GM21786 (cell line): ENCODE measurements around the gene EMSY.
"Not testable (repeated sequence)": the region's sequence is repeated elsewhere in the genome, so short reads cannot be mapped to it uniquely, and the experiment has no call there.

ENCODE experiments used
- ATAC-seq: cut with Tn5 transposase; IDR thresholded peaks from one replicate; pipeline ENCODE4 v1.9.1; 2021; ENCODE audit not compliant: unreplicated experiment

EMSY gene

DNA sequence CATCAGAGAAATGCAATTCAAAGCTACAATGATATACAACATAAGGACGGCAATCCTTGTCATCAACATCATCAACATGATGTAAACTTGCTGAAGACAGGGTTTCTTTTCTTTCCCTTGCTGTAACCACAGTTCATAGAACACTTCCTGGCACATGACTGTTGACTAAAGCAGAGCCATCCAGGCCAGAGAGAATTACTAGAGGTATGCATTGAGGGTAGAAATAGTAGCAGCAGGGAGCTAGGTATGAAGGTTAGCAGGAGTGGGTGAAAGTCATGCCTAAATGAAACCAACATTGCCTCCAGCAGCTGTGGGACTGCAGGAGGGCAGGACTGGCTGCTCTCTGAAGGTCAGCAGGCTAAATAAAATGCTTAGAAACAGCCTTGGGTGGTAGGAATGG is 122.0 kb downstream of the EMSY start:
- no peak for ATAC-seq

GRCh38 chr11:76567261-76567660 is 122.4 kb downstream of the EMSY start:
- ATAC-seq = no peak

- no peak for ATAC-seq
These were observed 123.3 kb downstream of the EMSY start for GRCh38 chr11:76568139-76568538.

GRCh38 chr11:76568621-76569020 is 123.8 kb downstream of the EMSY start:
- no peak for ATAC-seq

DNA sequence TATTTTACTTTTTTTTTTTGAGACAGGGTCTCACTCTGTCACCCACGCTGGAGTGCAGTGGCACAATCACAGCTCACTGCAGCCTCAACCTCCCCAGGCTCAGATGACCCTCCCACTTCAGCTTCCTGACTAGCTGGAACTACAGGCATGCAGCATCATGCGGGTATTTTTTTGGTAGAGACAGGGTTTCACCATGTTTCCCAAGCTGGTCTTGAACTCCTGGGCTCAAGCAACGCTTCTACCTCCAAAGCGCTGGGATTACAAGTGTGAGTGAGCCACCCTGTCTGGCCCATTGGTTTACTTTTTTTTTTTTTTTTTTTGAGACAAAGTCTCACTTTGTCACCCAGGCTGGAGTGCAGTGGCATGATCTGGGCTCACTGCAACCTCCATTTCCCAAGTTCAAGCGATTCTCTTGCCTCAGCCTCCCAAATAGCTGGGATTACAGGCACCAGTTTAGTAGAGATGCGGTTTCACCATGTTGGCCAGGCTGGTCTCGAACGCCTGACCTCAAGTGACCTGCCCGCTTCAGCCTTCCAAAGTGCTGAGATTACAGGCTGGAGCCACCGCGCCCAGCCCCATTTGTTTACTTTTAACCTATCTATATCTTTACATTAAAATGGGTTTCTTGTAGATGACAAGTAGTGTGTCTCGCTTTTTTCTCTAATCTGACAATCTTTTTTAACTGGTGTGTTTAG is 127.5 kb downstream of the EMSY start:
- ATAC-seq = not testable (repeated sequence)

DNA sequence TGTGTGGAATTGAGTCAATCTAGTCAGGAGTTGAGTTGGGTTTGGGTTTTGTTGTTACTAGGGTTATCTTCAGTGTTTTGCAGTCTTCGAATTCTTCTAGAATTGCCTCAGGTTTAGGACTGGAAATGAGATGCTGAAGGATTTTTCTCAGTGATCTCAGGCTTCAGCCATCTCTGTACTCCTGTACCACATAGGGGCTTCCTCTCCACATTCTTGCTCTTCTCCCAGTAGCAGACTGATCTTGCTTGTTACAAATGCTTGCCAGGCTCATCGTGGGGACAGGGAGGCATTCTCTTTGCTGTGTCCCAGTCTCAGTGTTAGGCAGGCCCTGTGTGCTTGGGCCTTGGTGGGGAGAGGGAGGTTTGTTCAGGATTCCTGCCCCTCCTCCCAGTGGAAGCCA is 129.6 kb downstream of the EMSY start:
- ATAC-seq = no peak

GRCh38 chr11:76574879-76575278 is 130.1 kb downstream of the EMSY start:
- ATAC-seq = no peak

DNA sequence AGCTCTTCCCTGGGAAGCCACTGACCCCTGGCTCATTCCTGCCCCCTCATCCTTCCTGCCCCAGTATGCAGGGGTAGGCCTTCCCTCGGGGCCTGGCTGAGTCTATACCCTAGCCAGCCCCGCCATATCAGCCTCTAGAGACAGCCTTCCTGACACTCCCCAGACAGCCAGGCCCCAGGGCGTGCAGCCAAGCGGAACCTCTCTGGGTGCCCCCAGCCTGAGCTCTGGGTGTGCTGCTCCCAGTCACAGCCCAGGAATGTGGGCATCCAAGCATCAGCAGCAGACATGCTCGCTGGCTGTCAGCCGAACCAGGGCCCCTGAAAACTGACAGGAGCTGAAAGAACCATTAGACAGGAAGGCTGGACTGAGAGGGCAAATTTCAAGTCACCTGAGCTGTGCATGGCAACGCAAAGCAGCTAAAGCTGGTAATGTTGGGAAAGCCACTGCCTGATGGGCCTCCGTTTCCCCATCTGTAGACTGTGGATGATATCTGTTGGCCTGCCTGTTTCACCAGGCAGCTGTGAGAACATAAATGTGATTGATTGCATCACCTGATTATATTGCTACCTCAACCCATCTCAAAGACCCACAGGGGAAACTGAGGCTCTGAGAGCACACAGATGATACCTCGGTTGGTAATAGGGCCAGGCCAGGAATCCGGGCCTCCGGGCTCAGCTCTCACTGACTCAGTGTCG is 132.6 kb downstream of the EMSY start:
- ATAC-seq = no peak

- no peak for ATAC-seq
These were observed 133.3 kb downstream of the EMSY start for GRCh38 chr11:76577921-76578653.

GRCh38 chr11:76578654-76579055 is 133.8 kb downstream of the EMSY start:
- no peak for ATAC-seq

- ATAC-seq = no peak
These were observed 134.4 kb downstream of the EMSY start for GRCh38 chr11:76579056-76579751.

GRCh38 chr11:76579752-76580151 is 134.9 kb downstream of the EMSY start:
- ATAC-seq = no peak

GRCh38 chr11:76582471-76582870 is 137.7 kb downstream of the EMSY start:
- ATAC-seq = not testable (repeated sequence)

- ATAC-seq = no peak
These were observed 143.1 kb downstream of the EMSY start for GRCh38 chr11:76587820-76588454.

DNA sequence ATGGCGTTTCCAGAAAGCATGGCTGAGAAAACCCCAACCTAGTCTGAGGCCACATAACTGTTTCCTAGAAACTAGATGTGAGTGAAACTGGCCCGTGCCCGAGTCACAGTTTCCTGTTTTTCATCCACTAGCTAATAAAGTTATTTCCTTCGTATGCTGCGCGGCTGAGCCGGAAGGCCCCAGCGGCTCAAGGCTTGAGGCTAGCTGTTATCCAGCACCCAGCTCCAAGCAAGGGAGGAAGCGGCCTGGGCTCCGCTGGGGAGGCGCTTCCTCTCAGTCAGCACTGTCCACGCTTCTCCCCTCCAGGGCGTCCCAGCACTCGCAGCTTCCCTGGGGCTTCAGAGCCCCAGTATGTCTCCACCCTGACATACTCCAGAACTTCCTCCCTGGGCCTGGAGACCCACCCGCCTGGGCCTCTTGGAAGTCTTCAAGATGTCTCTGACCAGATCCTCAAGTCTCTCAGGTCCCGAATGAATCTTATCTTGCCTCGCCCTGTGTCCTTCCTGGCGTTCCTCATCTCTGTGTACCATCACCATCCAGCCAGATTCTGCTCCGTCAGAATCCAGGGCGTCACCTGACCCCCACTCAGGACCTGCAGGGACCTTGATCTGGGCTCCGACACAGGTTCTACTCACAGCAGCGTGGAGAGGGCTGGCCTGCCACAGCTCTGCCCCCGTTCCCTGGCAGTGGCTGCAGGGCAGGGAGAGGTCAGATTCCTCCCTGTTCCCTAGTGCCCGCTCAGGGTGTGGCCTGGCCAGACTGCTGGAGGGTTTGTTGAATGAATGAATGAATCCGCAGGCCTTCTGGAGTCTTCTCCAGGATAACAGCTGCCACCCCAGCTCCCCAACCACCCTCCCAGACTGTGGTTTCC is 143.9 kb downstream of the EMSY start:
- ATAC-seq = no peak

DNA sequence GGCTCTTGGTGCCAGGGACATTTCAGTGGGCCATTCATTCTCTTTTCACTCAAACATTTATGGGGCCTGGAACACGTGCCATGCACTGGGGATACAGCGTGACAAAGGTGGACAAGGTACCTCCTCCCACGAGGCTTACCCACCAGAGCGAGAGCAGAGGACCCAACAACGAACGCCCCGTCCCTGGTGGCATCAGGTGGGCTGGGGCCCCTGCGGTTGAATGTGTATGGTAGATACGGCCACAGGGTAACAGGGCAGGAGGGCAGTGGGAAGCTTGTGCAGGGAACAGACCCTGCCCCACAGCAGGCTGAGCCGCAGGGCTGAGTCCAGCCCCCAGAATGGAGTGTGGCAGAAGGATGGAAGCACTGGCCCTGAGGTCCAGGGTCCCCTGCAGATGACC is 144.7 kb downstream of the EMSY start:
- ATAC-seq = no peak

- ATAC-seq = no peak
These were observed 145.4 kb downstream of the EMSY start for GRCh38 chr11:76589964-76590950.

- no peak for ATAC-seq
These were observed 146.6 kb downstream of the EMSY start for GRCh38 chr11:76591416-76591815.
